ENCODE results near the gene TMOD3.

The TMOD3 gene

GRCh38 chr15:51833772-51834171, 4.3 kb downstream of the TMOD3 start:
- no peak for TF ChIP-seq CTCF (IDR thresholded peaks at IDR 0.05)

- TF ChIP-seq CTCF (IDR thresholded peaks at IDR 0.05), result no peak
These were observed 8.4 kb downstream of the TMOD3 start for GRCh38 chr15:51837792-51838251.

- TF ChIP-seq CTCF (IDR thresholded peaks at IDR 0.05), result no peak
These were observed 8.8 kb downstream of the TMOD3 start for GRCh38 chr15:51838270-51838669.

GRCh38 chr15:51840692-51841091, 11.2 kb downstream of the TMOD3 start:
- TF ChIP-seq CTCF (IDR thresholded peaks at IDR 0.05), result no peak

- no peak for TF ChIP-seq CTCF (IDR thresholded peaks at IDR 0.05)
These were observed 12.1 kb downstream of the TMOD3 start for GRCh38 chr15:51841406-51842040.

- TF ChIP-seq CTCF (IDR thresholded peaks at IDR 0.05), result no peak
These were observed 12.8 kb downstream of the TMOD3 start for GRCh38 chr15:51842265-51842664.

- TF ChIP-seq CTCF (IDR thresholded peaks at IDR 0.05), result no peak
These were observed 13.6 kb downstream of the TMOD3 start for GRCh38 chr15:51842852-51843737.

Data from LNCAP (cell line).